HepG2 (cell line): Measurements from ENCODE around the gene CAMK2D. TPM values are rescaled to one million over a fixed set of nuclear protein-coding genes. Genes with fewer than 3 reads are reported as not detected.

Experiments used
- ATAC-seq: fragments of 200-7000 bp; cut with Tn5 transposase; 3 replicates; pipeline ENCODE4 v1.9.1; 2020; ENCODE audit warnings: mild to moderate bottlenecking, moderate library complexity
- BruUV-seq: library from RNA; stranded (reverse); fragments of 400-500 nt; replicated peaks from 2 replicates; lab custom pipeline; 2021; lab: Mats Ljungman, UMichigan
- CTCF ChIA-PET: fragments of 300-600 bp; formaldehyde crosslinking; extraction: SDS; loops from one replicate; lab custom pipeline; 2021; ENCODE audit warnings: low total read pairs, inconsistent platforms, low intra/inter-chr PET ratio; lab: Yijun Ruan, JAX
- POLR2A ChIA-PET: fragments of 350-600 bp; sonication (Branson Sonifier 250); formaldehyde crosslinking; loops from one replicate; lab custom pipeline; 2020; ENCODE audit warnings: antibody characterized with exemption, inconsistent platforms; lab: Yijun Ruan, JAX
- DNase-seq: peaks from one replicate; pipeline ENCODE4 v3.0.0-alpha.2; 2015; ENCODE audit warnings: low spot score
- FAIRE-seq: peaks from 3 replicates; lab custom pipeline; 2011; peaks lifted over from hg19 to GRCh38; lab: Jason Lieb, UNC
- H2AFZ ChIP-seq: one replicate; pipeline ENCODE4 v1.6.1; 2011; ENCODE audit warnings: low read length, inconsistent platforms
- H3K27ac ChIP-seq: fragments of 300-600 bp; 3 replicates; pipeline ENCODE4 v1.8.0; 2011; ENCODE audit warnings: mixed run types, mild to moderate bottlenecking, mixed read lengths, low read length, inconsistent platforms; ENCODE audit not compliant: insufficient read depth; ENCODE audit errors: extremely low read length
- H3K27me3 ChIP-seq, 2 experiments: fragments of 200-600 bp in 1 of 2; 2 replicates in 1 of 2; 3 replicates in 1 of 2; pipeline versions ENCODE4 v1.6.0 to v1.8.0; 2011; ENCODE audit warnings: low read length in 2 of 2, mild to moderate bottlenecking in 2 of 2, moderate library complexity in 2 of 2, inconsistent platforms in 1 of 2; ENCODE audit not compliant: insufficient read depth in 2 of 2, control insufficient read depth in 1 of 2
- H3K36me3 ChIP-seq, 2 experiments: fragments of 200-600 bp in 1 of 2; replicated peaks in 1 of 2; 2 replicates in 1 of 2; 3 replicates in 1 of 2; pipeline versions ENCODE4 v1.5.1 to v1.8.0; 2011; ENCODE audit warnings: low read length in 2 of 2, inconsistent platforms in 1 of 2; ENCODE audit not compliant: insufficient read depth in 2 of 2, control insufficient read depth in 1 of 2
- H3K4me1 ChIP-seq: 2 replicates; pipeline ENCODE4 v1.5.1; 2012; ENCODE audit warnings: low read length, inconsistent platforms; ENCODE audit not compliant: insufficient read depth
- H3K4me2 ChIP-seq: 2 replicates; pipeline ENCODE4 v1.6.0; 2011; ENCODE audit warnings: low read depth, low read length, inconsistent platforms
- H3K4me3 ChIP-seq, 3 experiments: fragments of 200-600 bp in 1 of 3; sonication (generic), shearing (Covaris generic) in 1 of 3; replicated peaks in 1 of 3; 2 replicates each; pipeline ENCODE4 v1.5.1; 2011 to 2016; ENCODE audit warnings: low read length in 3 of 3, inconsistent platforms in 2 of 3, low read depth in 2 of 3, mild to moderate bottlenecking in 2 of 3, control low read depth in 1 of 3, mixed read lengths in 1 of 3; ENCODE audit not compliant: insufficient read depth in 1 of 3
- H3K79me2 ChIP-seq: one replicate; pipeline ENCODE4 v1.6.1; 2011; ENCODE audit warnings: low read length, inconsistent platforms; ENCODE audit not compliant: insufficient read depth
- H3K9ac ChIP-seq: 2 replicates; pipeline ENCODE4 v1.6.0; 2011; ENCODE audit warnings: mild to moderate bottlenecking, low read depth, low read length, inconsistent platforms; ENCODE audit not compliant: insufficient read depth
- H3K9me3 ChIP-seq: 2 replicates; pipeline ENCODE4 v1.5.1; 2012; ENCODE audit warnings: mild to moderate bottlenecking, low read length
- H4K20me1 ChIP-seq: 2 replicates; pipeline ENCODE4 v1.6.0; 2011; ENCODE audit warnings: inconsistent platforms, mild to moderate bottlenecking, low read length, moderate library complexity; ENCODE audit not compliant: insufficient read depth
- AHR ChIP-seq: IDR thresholded peaks from 2 replicates; pipeline ENCODE4 v1.6.1; 2018; ENCODE audit warnings: missing genetic modification reagents, missing compliant biosample characterization
- ARNT ChIP-seq: fragments of 450-650 bp; IDR thresholded peaks from 2 replicates; pipeline ENCODE4 v1.6.1; 2017
- ATF7 ChIP-seq, 2 experiments: fragments of 450-650 bp in 1 of 2; sonication (generic) in 1 of 2; formaldehyde crosslinking in 1 of 2; IDR thresholded peaks; 2 replicates each; pipeline versions ENCODE4 v1.4.0 to v1.6.1; 2016 to 2020; ENCODE audit warnings: antibody characterized with exemption in 1 of 2, mild to moderate bottlenecking in 1 of 2, missing genetic modification reagents in 1 of 2
- JUN ChIP-seq: sonication (generic); formaldehyde crosslinking; IDR thresholded peaks from 2 replicates; pipeline ENCODE4 v1.4.0; 2020; ENCODE audit warnings: mild to moderate bottlenecking, missing genetic modification reagents
- KAT2B ChIP-seq: fragments of 150-350 bp; IDR thresholded peaks from 2 replicates; pipeline ENCODE4 v1.6.1; 2014; ENCODE audit warnings: low read depth, low read length, borderline replicate concordance
- NCOR1 ChIP-seq: fragments of 200-600 bp; sonication (generic); IDR thresholded peaks from 2 replicates; pipeline ENCODE4 v1.7.0; 2017; ENCODE audit warnings: antibody characterized with exemption, low read length, borderline replicate concordance
- RFX1 ChIP-seq: fragments of 450-650 bp; IDR thresholded peaks from 2 replicates; pipeline ENCODE4 v1.6.1; 2017
- ZNF547 ChIP-seq: sonication (generic); formaldehyde crosslinking; IDR thresholded peaks from 2 replicates; pipeline ENCODE4 v1.5.1; 2020; ENCODE audit warnings: mild to moderate bottlenecking, missing genetic modification reagents
- ZNF780A ChIP-seq: sonication (generic); formaldehyde crosslinking; IDR thresholded peaks from 2 replicates; pipeline ENCODE4 v1.8.0; 2022; ENCODE audit warnings: mild to moderate bottlenecking, missing genetic modification reagents, moderate library complexity
- WGBS: methylation state at CpG from one replicate; pipeline ENCODE4 v1.1.6; 2017; ENCODE audit warnings: low lambda C conversion rate; 5-methylcytosine and 5-hydroxymethylcytosine counted together
- in situ Hi-C: cut with HindIII; loops from 2 replicates; pipeline ENCODE4 v1.10.0; 2017; ENCODE audit warnings: low pct_unique_long_range_greater_than_20kb; ENCODE audit not compliant: extremely low pct_ligation_motif_present
- intact Hi-C: fragments of 100-400 bp; cut with micrococcal nuclease; formaldehyde crosslinking; loops from one replicate; pipeline ENCODE4 v1.10.0; 2022; ENCODE audit not compliant: unreplicated experiment
- polyA plus RNA-seq, 8 experiments: library from polyadenylated mRNA; depleted of rRNA in 3 of 8; stranded (reverse) in 7 of 8; unstranded in 1 of 8; fragments of >200 nt; fragmentation: Illumina TruSeq in 4 of 8; extraction: Trizol in 4 of 8; gene quantifications; 2 replicates each; pipeline versions ENCODE4 v1.2.1 to v1.2.3, GENCODE V29; 2011 to 2016; ENCODE audit warnings: low read depth in 4 of 8, missing spikeins in 1 of 8, mixed read lengths in 1 of 8; ENCODE audit not compliant: insufficient read depth in 1 of 8
- total RNA-seq, 5 experiments: library from RNA; depleted of rRNA; stranded (reverse); fragments of >200 nt; fragmentation: Illumina TruSeq; extraction: Trizol; gene quantifications; 2 replicates each; pipeline ENCODE4 v1.2.3, GENCODE V29; 2016; ENCODE audit warnings: low read depth in 1 of 5
- TF ChIP-seq, protein P1 (sequence below): sonication (generic); formaldehyde crosslinking; conservative IDR thresholded peaks from 2 replicates; pipeline ENCODE4 v1.4.0; 2020; ENCODE audit warnings: missing genetic modification reagents
- TF ChIP-seq, protein P2 (sequence below): sonication (generic); formaldehyde crosslinking; IDR thresholded peaks from 2 replicates; pipeline ENCODE4 v1.4.0; 2020; ENCODE audit warnings: low read depth, mild to moderate bottlenecking, missing genetic modification reagents
- TF ChIP-seq, protein P3 (sequence below): sonication (generic); formaldehyde crosslinking; IDR thresholded peaks from 2 replicates; pipeline ENCODE4 v1.4.0; 2020; ENCODE audit warnings: low read depth, missing genetic modification reagents

CAMK2D gene
- total and polyA plus RNA-seq, 2 of the 13 experiments (the other 11 are each of a cell fraction or from before 2014, with no cell fraction given), result 18.0 to 65.4 TPM

GRCh38 chr4:113502906-113503305 lies 258.6 kb downstream of the CAMK2D start:
- ATAC-seq (no peak), FAIRE-seq (no peak), DNase-seq (no peak)
- Histone ChIP-seq H3K4me1 (peaks cover 10% of the 10 kb centered on the region), H2AFZ (no peak overlapping the region), H3K9me3 (no peaks in the 10 kb centered on the region), H3K27ac (no peak overlapping the region), H3K9ac (no peak overlapping the region), H4K20me1 (no peaks in the 10 kb centered on the region), H3K4me3 (no peak overlapping the region), H3K27me3 (no peaks in the 10 kb centered on the region), H3K4me2 (no peak overlapping the region), H3K36me3 (peaks cover 0 to 1% of the 10 kb centered on the region in 2 experiments; a peak in 4 of 5 replicates), H3K79me2 (no peaks in the 10 kb centered on the region)
- BruUV-seq, result no TSS peak
- CTCF ChIA-PET, result no interaction called here
- no peak for TF ChIP-seq NCOR1
- TF ChIP-seq, protein P1, sequence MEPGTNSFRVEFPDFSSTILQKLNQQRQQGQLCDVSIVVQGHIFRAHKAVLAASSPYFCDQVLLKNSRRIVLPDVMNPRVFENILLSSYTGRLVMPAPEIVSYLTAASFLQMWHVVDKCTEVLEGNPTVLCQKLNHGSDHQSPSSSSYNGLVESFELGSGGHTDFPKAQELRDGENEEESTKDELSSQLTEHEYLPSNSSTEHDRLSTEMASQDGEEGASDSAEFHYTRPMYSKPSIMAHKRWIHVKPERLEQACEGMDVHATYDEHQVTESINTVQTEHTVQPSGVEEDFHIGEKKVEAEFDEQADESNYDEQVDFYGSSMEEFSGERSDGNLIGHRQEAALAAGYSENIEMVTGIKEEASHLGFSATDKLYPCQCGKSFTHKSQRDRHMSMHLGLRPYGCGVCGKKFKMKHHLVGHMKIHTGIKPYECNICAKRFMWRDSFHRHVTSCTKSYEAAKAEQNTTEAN (CRISPR knock-in tag), result no peak
- TF ChIP-seq, protein P2, sequence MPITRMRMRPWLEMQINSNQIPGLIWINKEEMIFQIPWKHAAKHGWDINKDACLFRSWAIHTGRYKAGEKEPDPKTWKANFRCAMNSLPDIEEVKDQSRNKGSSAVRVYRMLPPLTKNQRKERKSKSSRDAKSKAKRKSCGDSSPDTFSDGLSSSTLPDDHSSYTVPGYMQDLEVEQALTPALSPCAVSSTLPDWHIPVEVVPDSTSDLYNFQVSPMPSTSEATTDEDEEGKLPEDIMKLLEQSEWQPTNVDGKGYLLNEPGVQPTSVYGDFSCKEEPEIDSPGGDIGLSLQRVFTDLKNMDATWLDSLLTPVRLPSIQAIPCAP (CRISPR knock-in tag), result no peak
- TF ChIP-seq, protein P3, sequence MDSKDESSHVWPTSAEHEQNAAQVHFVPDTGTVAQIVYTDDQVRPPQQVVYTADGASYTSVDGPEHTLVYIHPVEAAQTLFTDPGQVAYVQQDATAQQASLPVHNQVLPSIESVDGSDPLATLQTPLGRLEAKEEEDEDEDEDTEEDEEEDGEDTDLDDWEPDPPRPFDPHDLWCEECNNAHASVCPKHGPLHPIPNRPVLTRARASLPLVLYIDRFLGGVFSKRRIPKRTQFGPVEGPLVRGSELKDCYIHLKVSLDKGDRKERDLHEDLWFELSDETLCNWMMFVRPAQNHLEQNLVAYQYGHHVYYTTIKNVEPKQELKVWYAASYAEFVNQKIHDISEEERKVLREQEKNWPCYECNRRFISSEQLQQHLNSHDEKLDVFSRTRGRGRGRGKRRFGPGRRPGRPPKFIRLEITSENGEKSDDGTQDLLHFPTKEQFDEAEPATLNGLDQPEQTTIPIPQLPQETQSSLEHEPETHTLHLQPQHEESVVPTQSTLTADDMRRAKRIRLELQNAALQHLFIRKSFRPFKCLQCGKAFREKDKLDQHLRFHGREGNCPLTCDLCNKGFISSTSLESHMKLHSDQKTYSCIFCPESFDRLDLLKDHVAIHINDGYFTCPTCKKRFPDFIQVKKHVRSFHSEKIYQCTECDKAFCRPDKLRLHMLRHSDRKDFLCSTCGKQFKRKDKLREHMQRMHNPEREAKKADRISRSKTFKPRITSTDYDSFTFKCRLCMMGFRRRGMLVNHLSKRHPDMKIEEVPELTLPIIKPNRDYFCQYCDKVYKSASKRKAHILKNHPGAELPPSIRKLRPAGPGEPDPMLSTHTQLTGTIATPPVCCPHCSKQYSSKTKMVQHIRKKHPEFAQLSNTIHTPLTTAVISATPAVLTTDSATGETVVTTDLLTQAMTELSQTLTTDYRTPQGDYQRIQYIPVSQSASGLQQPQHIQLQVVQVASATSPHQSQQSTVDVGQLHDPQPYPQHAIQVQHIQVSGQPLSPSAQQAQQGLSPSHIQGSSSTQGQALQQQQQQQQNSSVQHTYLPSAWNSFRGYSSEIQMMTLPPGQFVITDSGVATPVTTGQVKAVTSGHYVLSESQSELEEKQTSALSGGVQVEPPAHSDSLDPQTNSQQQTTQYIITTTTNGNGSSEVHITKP, result no peak
- no peak for TF ChIP-seq AHR (CRISPR knock-in tag)
- TF ChIP-seq RFX1, result no peak
- TF ChIP-seq JUN (CRISPR knock-in tag), result no peak
- no peak for TF ChIP-seq ATF7 (IDR thresholded peaks at IDR 0.05)
- TF ChIP-seq ATF7 (CRISPR knock-in tag; IDR thresholded peaks at IDR 0.05), result no peak
- TF ChIP-seq ARNT, result no peak
- no peak for TF ChIP-seq ZNF780A (CRISPR knock-in tag)
- TF ChIP-seq ZNF547 (CRISPR knock-in tag), result no peak
- no peak for TF ChIP-seq KAT2B
- POLR2A ChIA-PET, result no interaction called here
- in situ Hi-C loops (no loop called here), intact Hi-C loops (no loop called here)
- WGBS, result 95% methylated on average over 3 of the region's 3 CpGs
